Fibroblast of lung (primary cell): Measurements from ENCODE around the gene PLXNA1. TPM values are rescaled to one million over a fixed set of nuclear protein-coding genes. Genes with fewer than 3 reads are reported as not detected.

Experiments used
- DNase-seq, 2 donors: peaks; one replicate each; pipeline versions ENCODE4 v3.0.0 to v3.0.0-alpha.2; 2010; ENCODE audit warnings: low read depth in 2 of 2
- H2AFZ ChIP-seq: 2 replicates; pipeline ENCODE4 v1.5.1; 2012; ENCODE audit warnings: low read length, control low read depth, inconsistent platforms
- H3K27ac ChIP-seq: 2 replicates; pipeline ENCODE4 v1.5.1; 2011; ENCODE audit warnings: low read length, control low read depth; ENCODE audit not compliant: insufficient read depth
- H3K27me3 ChIP-seq: 2 replicates; pipeline ENCODE4 v1.5.1; 2011; ENCODE audit warnings: mild to moderate bottlenecking, low read length; ENCODE audit not compliant: control insufficient read depth, insufficient read depth
- H3K36me3 ChIP-seq: 2 replicates; pipeline ENCODE4 v1.5.1; 2011; ENCODE audit warnings: low read length; ENCODE audit not compliant: control insufficient read depth, insufficient read depth
- H3K4me1 ChIP-seq: 2 replicates; pipeline ENCODE4 v1.5.1; 2011; ENCODE audit warnings: low read length; ENCODE audit not compliant: control insufficient read depth, insufficient read depth; ENCODE audit errors: extremely low read depth
- H3K4me2 ChIP-seq: 2 replicates; pipeline ENCODE4 v1.5.1; 2011; ENCODE audit warnings: low read length, control low read depth; ENCODE audit not compliant: insufficient read depth; ENCODE audit errors: extremely low read depth
- H3K4me3 ChIP-seq, 4 experiments: fragments of 200-600 bp in 1 of 4; sonication (generic) in 1 of 4; replicated peaks in 1 of 4; 2 replicates each; pipeline ENCODE4 v1.5.1; 2011 to 2016; ENCODE audit warnings: low read length in 4 of 4, low read depth in 3 of 4, mild to moderate bottlenecking in 3 of 4, control low read depth in 2 of 4, inconsistent platforms in 1 of 4, mixed read lengths in 1 of 4; ENCODE audit not compliant: insufficient read depth in 1 of 4; ENCODE audit errors: control extremely low read depth in 1 of 4
- H3K79me2 ChIP-seq: 2 replicates; pipeline ENCODE4 v1.5.1; 2012; ENCODE audit warnings: mild to moderate bottlenecking, low read length, inconsistent platforms; ENCODE audit not compliant: control insufficient read depth, insufficient read depth
- H3K9ac ChIP-seq: 2 replicates; pipeline ENCODE4 v1.5.1; 2011; ENCODE audit warnings: mild to moderate bottlenecking, low read length, control low read depth; ENCODE audit not compliant: insufficient read depth
- H3K9me3 ChIP-seq: 2 replicates; pipeline ENCODE4 v1.5.1; 2012; ENCODE audit warnings: low read depth, low read length; ENCODE audit not compliant: control insufficient read depth, insufficient read depth
- H4K20me1 ChIP-seq: 2 replicates; pipeline ENCODE4 v1.5.1; 2011; ENCODE audit warnings: low read length; ENCODE audit not compliant: control insufficient read depth, insufficient read depth; ENCODE audit errors: extremely low read depth
- CTCF ChIP-seq, 2 donors: IDR thresholded peaks in 1 of 2; conservative IDR thresholded peaks in 1 of 2; 1 replicate in 1 of 2; 2 replicates in 1 of 2; pipeline ENCODE4 v1.5.1; 2011 to 2012; ENCODE audit warnings: low read length in 2 of 2, control low read depth in 1 of 2, inconsistent platforms in 1 of 2, low read depth in 1 of 2, mild to moderate bottlenecking in 1 of 2
- EZH2 ChIP-seq: IDR thresholded peaks from 2 replicates; pipeline ENCODE4 v1.5.1; 2012; ENCODE audit warnings: low read length, control low read depth, mild to moderate bottlenecking; ENCODE audit errors: missing control alignments
- polyA plus RNA-seq, 2 donors: library from polyadenylated mRNA; depleted of rRNA in 1 of 2; stranded (reverse) in 1 of 2; unstranded in 1 of 2; fragments of >200 nt; gene quantifications; 2 replicates each; pipeline ENCODE4 v1.2.1, GENCODE V29; 2011 to 2012; ENCODE audit warnings: missing spikeins in 1 of 2
- total RNA-seq: library from RNA; depleted of rRNA; stranded (reverse); fragments of >200 nt; gene quantifications from 2 replicates; pipeline ENCODE4 v1.2.1, GENCODE V29; 2014

PLXNA1 gene
- total and polyA plus RNA-seq, 2 donors (not counting 1 experiment from before 2014, with no cell fraction given), result 21.1 to 48.6 TPM

DNA sequence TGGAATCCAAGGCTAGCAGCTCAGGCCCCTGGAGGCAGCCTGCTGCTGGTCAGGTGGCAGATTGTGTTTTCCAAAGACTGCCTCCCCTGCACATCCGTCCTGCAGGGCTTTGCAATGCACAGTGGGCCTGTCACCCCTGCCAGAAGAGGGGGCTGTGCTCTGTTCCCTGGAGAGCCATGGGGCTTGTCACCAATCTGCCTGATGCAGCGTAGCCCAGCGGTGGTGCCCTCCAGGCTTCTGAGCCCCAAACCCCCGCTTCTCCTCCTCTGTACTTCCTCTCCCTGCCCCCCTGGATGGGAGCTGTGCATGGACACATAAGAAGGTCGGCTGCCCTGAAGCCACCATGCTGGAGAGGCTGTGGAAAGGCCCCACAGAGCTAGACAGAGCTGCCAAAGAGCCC is 10.0 kb upstream of the PLXNA1 start:
- no peak overlapping the region for H3K9ac ChIP-seq
- no peak overlapping the region for H3K27ac ChIP-seq
- H3K4me2 ChIP-seq, result no peak overlapping the region
- peaks cover 2% of the 10 kb centered on the region for H3K27me3 ChIP-seq
- no peaks in the 10 kb centered on the region for H4K20me1 ChIP-seq
- DNase-seq, result no peak
- H3K36me3 ChIP-seq, result no peaks in the 10 kb centered on the region
- H3K79me2 ChIP-seq, result no peaks in the 10 kb centered on the region
- peaks cover 3% of the 10 kb centered on the region for H3K4me1 ChIP-seq
- no peaks in the 10 kb centered on the region for H3K9me3 ChIP-seq
- no peak overlapping the region for H2AFZ ChIP-seq
- H3K4me3 ChIP-seq, result no peak overlapping the region
- no peak for TF ChIP-seq CTCF (conservative IDR thresholded peaks at IDR 0.05 in 1 of 2, IDR thresholded peaks at IDR 0.05 in 1 of 2; ENCODE audit: low read depth in 1 of 2, low read length in 2 of 2)
- TF ChIP-seq EZH2, result no peak

DNA sequence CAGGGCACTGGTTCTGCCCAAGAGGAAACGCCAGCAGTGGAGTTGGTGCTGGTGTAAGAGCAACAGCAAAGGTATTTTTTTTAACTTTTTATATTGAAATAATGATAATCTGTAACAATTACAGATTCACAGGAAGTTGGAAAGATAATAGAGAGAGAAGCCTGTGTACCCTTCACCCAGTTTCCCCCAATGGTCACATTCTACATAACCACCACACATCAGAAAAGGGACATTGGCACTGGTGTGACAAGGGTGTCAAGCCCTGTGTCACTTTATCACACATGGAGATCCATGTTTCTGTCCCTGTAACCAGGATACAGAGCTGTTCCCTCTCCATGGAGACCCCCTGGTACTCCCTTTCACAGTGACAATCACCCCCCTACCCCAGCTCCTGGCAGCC is 9.1 kb upstream of the PLXNA1 start:
- Histone ChIP-seq H4K20me1 (no peaks in the 10 kb centered on the region), H3K4me2 (no peak overlapping the region), H3K4me1 (peaks cover 3% of the 10 kb centered on the region), H3K9ac (no peak overlapping the region), H3K27me3 (peaks cover 7% of the 10 kb centered on the region), H3K27ac (no peak overlapping the region), H3K79me2 (no peaks in the 10 kb centered on the region), H2AFZ (no peak overlapping the region), H3K36me3 (no peaks in the 10 kb centered on the region), H3K4me3 (no peak overlapping the region), H3K9me3 (no peaks in the 10 kb centered on the region)
- DNase-seq, result no peak
- TF ChIP-seq EZH2, result no peak
- TF ChIP-seq CTCF (conservative IDR thresholded peaks at IDR 0.05 in 1 of 2, IDR thresholded peaks at IDR 0.05 in 1 of 2; ENCODE audit: low read depth in 1 of 2, low read length in 2 of 2), result no peak

DNA sequence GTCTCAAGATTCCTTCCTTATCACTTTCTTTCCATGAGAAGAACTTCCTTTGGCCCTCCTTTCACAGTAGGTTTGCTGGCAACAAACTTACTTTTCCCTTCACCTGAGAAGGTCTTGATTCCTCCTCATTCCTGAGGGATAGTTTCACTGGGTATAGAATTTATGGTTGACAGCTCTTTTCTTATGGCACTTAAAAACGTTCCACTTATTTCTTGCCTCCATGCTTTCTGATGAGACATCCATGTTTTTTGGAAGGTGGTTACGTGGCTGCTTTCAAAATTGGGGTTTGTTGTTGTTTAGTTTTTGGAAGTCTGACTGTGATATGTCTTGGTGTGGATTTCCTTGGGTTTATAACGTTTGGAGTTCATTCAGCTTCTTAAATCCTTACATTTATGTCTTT is 8.2 kb upstream of the PLXNA1 start:
- no peak overlapping the region for H3K27ac ChIP-seq
- DNase-seq, result no peak
- H2AFZ ChIP-seq, result no peak overlapping the region
- H3K9ac ChIP-seq, result no peak overlapping the region
- no peaks in the 10 kb centered on the region for H3K36me3 ChIP-seq
- peaks cover 3% of the 10 kb centered on the region for H3K4me1 ChIP-seq
- no peaks in the 10 kb centered on the region for H3K79me2 ChIP-seq
- H3K9me3 ChIP-seq, result no peaks in the 10 kb centered on the region
- no peaks in the 10 kb centered on the region for H4K20me1 ChIP-seq
- no peak for TF ChIP-seq EZH2
- no peak for TF ChIP-seq CTCF (conservative IDR thresholded peaks at IDR 0.05 in 1 of 2, IDR thresholded peaks at IDR 0.05 in 1 of 2; ENCODE audit: low read depth in 1 of 2, low read length in 2 of 2)
- no peak overlapping the region for H3K4me2 ChIP-seq
- peaks cover 7% of the 10 kb centered on the region for H3K27me3 ChIP-seq
- no peak overlapping the region for H3K4me3 ChIP-seq
